GM19455 (cell line): Measurements from ENCODE around the gene PTH1R.

Experiments used
- ATAC-seq: cut with Tn5 transposase; IDR thresholded peaks from one replicate; pipeline ENCODE4 v1.9.1; 2021; ENCODE audit not compliant: unreplicated experiment

PTH1R gene

DNA sequence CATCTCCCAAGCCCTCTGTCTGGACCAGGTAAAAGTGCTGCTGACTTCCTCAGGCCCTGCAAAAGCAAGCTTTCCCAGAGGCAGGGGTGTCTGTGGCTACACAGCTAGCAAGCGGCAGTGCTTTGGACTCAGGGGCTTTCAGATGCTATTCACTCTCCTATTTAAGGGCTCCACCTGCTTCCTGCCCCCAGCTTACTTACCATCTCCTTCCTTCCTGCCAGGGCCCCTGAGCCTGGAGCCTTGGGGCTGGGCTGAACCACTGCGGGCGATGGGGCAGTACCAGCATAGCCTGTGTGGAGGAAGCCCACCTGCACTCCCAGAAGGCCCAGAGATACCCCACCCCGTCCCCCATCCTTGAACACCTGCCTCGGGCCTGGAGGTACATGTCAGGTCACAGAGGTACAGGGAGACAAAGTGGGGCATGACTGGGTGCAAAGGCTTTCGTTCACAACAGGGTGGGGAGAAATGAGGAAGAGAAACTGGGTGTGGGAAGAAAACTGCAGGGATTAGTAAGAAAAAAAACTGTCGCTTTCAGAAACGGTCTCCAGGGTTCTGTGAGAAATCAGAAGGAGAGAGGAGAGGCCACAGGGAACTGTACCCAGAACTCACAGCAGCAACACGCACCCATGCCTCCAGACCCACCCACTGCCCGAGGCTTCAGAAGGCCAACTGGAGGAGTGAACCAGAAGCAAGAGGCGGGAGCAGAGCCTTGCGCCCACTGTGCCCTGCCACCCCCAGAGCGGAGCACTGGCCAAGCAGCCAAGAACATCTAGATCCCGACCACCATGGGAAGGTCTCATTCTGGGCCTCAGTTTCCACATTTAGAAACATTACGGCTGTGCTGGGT lies 49.6 kb downstream of the PTH1R start:
- peak; percentile 52 for ATAC-seq

DNA sequence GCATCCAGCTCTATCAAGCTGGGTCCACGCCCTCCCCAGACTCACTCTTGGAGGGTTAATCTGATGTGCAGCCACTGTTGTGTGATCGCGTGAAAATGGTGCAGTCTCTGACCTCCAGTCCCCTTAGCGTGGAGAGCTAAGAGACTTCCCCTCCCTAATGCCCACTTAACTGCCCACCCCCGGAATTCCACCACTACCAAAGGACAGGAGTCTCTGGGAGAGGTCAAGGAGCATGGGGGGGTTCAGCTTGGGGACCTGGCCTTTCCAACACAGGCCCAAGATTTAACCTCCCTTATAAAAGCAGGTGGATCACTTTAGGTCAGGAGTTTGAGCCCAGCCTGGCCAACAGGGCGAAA lies 50.2 kb downstream of the PTH1R start:
- no peak for ATAC-seq

DNA sequence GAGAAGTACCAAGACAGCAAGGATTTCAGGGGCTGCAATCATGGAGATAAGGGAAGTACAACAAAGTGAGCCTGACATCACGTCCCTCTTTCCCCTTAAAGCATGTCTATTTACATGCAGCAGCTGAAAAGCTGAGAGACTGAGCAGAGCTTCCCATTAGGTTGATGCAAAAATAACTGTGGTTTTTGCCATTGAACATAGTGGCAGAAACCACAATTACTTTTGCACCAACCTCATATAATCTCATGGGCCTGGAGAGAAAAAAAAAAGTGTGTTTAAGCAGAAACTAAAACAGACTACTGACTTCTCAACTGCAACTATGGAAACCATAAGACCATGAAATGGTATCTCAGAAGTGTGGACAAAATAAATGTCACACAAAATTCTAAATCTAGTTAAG lies 50.8 kb downstream of the PTH1R start:
- ATAC-seq, result no peak

- no peak for ATAC-seq
Measured at GRCh38 chr3:46929324-46929723, 51.8 kb downstream of the PTH1R start.

- no peak for ATAC-seq
Measured at GRCh38 chr3:46930166-46930944, 52.8 kb downstream of the PTH1R start.

- no peak for ATAC-seq
Measured at GRCh38 chr3:46930945-46931403, 53.5 kb downstream of the PTH1R start.

DNA sequence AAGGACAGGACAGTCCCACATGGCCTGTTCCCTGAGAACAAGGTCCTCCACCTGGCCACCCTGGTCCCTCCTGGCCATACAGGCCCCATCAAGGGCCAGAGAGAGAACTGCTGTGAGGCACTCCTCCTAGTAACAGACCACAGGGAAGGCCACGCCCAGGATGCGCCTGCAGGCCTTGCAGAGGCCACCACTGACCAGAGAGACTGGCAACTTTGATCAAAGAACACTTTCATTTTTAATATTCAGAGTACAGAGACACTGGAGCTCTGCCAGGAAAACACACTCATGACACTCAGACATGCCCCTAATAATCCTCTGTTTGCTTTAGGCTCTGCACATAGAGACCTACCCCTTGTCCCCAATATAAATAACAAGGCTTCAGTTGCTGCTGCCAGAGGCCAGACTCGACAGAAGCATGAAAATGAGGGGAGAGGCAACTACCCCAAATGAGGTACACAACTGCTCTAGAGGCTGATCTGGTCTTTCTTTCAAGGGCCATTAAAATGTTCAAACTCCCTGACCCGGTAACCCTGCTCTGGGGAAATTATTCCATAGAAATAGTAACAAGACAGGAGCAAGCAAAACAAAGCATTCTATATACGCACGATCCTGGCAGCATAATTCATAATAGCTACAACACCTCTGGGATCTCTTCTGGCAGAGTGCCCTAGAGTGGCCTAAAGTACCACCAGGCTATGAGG lies 54.3 kb downstream of the PTH1R start:
- ATAC-seq, result no peak

DNA sequence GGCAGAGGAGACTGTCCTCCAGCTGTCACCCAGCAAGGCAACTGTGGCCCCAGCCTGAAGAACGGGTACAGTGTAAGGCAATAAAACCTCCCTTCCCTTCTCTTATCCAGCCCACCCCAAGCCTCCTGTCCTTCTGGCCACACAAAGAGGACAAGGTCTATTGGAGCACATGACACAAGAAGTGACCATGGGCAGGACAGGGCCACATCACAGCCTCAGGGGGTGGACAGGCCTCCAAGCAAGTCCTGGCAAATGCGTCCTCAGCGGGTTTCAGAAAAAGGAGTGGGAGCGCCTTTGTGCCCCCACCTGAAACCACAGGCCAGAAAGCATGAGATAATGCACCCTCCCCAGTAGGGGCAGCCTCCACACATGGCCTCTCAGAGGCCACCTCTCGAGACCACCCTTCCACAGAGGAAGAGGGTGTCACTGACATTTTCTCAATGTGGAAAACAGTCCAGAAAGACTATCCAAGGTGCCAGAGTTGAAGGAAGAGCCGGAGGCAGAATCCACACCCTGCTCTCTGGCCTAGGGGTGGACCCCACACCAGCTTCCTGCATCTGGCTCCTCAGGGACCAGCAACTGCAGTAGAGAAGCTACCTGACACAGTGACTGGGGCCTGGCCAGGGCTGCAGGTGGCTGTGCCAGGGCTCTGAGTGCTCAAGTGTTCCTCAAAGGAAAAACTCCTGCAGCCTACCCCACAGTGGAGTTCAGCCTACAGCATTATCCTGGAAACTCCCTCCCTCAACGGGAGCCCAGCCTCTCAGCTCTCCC lies 55.1 kb downstream of the PTH1R start:
- ATAC-seq, result no peak

GRCh38 chr3:46933261-46933660 lies 55.7 kb downstream of the PTH1R start:
- ATAC-seq, result no peak

GRCh38 chr3:46934072-46934471 lies 56.6 kb downstream of the PTH1R start:
- ATAC-seq, result no peak

DNA sequence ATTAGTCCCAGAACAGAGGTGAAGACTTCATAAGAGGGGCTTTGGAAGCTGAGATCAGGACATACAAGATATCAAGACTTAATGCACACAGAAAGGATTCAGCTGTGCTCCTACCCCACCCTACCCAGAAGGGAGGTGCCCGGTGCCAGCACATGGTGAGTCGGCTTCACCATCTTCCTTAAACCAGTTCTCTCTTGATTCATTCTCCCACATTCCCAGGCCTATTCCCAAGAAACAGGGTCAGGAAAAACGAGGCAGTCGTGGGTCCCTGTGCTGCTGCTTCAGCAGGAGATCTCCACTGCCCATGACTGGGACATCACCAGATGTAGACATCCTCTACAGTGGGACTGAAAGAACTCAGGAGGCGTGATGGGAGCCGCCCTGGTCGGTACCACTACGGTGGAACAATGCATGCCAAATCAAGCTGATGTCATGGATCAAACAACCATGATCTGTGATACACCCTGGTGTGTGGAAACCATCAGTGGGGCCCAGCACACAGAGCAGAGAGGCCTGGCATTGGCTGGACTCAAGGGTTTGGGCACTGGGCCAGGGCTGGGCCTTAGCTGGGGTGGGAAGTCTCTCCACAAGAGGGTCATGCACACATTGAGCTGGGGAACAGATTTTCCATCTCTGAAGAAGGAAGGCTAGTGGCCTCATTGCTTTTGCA lies 57.1 kb downstream of the PTH1R start:
- ATAC-seq, result no peak

DNA sequence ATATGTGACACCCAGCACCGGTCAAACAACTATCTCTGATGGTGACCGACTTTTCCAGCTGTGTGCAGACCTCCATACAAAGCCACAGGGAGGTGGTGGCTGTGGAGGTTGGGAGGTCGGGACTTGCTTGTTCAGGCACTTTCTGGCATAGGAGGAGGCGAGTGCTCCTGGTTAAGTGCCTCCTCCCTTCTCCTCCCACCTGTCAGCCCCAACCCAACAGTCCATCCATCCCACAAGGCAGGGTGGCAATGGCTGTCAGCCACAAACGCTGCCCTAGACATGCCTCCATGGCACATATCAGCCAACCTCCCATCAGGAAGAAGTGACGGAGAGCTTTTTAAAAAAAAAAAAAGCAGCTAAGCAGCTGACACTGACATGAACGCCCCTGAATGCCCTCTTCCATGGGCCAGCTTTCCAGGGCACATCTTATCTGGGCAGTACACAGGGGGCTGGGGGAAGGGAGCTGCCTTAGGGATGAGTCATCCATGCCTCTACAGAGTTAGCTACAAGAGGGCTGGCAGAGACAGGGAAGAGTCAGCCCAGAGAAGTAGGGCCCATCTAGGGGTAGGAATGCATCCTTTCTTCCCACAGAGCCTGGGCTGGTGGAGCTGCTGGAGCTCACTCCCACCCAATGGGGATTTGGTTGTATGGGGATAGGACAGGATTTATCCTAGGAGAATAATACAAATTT lies 57.8 kb downstream of the PTH1R start:
- ATAC-seq, result no peak

GRCh38 chr3:46935989-46936558 lies 58.6 kb downstream of the PTH1R start:
- no peak for ATAC-seq

GRCh38 chr3:46936733-46937250 lies 59.3 kb downstream of the PTH1R start:
- no peak for ATAC-seq

DNA sequence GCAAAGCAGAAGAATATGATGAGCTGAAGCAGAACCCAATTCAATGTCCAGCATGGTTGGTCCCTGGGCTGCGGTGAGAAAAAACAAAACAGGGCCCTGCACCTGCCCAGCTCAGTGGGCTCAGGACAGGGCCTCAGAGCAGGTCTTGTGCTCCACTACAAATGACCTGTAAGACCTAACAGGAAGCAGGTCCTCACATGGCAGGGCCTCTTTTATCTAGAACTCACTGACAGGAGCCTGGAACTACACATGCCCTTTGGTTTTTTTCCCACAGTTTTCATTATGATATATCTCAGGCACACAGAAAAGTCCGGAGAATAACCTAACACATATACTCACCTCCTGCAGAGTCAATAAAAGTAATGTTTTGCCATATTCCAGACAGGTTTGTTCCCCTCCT lies 60.6 kb downstream of the PTH1R start:
- ATAC-seq, result no peak

DNA sequence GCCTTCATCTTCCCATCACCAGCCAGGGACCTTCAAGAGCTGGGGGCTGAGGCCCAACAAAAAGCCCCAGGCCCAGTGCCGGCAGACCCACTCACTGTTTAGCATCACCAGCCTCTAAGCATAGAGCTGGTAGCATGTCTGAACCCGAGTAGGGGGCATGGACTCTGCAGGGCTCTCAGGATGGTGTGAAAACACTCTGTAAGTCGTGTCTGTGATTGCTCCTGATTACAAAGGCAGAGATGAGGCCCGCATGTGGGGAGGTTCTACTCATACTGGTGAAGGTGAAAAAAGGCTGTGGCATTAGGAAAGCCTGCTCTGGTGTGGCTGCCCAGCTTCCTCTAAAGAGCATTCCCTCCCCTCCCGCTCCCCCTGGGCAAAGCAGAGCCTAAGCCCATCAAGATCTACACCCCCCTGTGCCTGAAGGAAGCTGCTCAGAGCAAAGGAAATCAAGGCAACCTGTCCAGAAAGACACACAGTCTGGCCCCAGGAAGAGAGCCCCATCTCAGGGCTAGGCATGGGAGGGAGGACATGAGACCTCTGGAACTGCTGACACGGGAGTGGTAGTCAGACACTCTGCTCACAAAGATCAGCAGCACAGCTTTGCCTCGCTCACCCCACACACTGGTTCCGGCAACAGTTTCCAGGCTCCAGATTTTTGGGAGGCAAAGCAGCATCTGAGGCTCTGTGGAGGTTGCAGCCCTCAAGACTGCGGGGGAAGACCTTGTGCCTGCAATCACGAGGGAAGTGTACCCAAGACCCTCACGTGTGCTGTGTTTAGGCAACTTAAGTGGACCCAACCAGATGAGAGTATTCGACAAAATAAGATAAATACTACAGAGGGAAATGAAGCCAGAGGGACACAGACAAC lies 62.3 kb downstream of the PTH1R start:
- ATAC-seq, result no peak

- ATAC-seq, result no peak
Measured at GRCh38 chr3:46942076-46942475, 64.6 kb downstream of the PTH1R start.
